G401.6 (cell line): Measurements from ENCODE around the gene HTR1B.

Source experiments
- FAIRE-seq: peaks from 2 replicates; lab custom pipeline; 2012; peaks lifted over from hg19 to GRCh38; lab: Jason Lieb, UNC

The HTR1B gene

GRCh38 chr6:77463308-77463860 lies at the start of gene HTR1B:
HTR1B (minus strand) TSS chr6:77463491; CDS start chr6:77463403, 88 bp downstream.
- FAIRE-seq = no peak

GRCh38 chr6:77512554-77512953 lies 49.3 kb upstream of the HTR1B start:
- no peak for FAIRE-seq

GRCh38 chr6:77511860-77512259 lies 48.6 kb upstream of the HTR1B start:
- FAIRE-seq = no peak

GRCh38 chr6:77502981-77503380 lies 39.7 kb upstream of the HTR1B start:
- FAIRE-seq = no peak

- no peak for FAIRE-seq
These were observed 29.2 kb upstream of the HTR1B start for GRCh38 chr6:77492530-77492929.

- FAIRE-seq = no peak
These were observed 24.6 kb upstream of the HTR1B start for GRCh38 chr6:77487808-77488425.

GRCh38 chr6:77482981-77483380 lies 19.7 kb upstream of the HTR1B start:
- FAIRE-seq = no peak

- no peak for FAIRE-seq
These were observed 11.7 kb upstream of the HTR1B start for GRCh38 chr6:77474973-77475372.

- no peak for FAIRE-seq
These were observed 11.1 kb upstream of the HTR1B start for GRCh38 chr6:77474286-77474956.

- FAIRE-seq = no peak
These were observed 7.7 kb upstream of the HTR1B start for GRCh38 chr6:77470983-77471382.

- no peak for FAIRE-seq
These were observed 5.6 kb upstream of the HTR1B start for GRCh38 chr6:77468939-77469338.

GRCh38 chr6:77466451-77467437 lies 3.5 kb upstream of the HTR1B start:
- FAIRE-seq = no peak

- FAIRE-seq = no peak
These were observed 2.8 kb upstream of the HTR1B start for GRCh38 chr6:77466055-77466450.

- FAIRE-seq = no peak
These were observed 1.2 kb upstream of the HTR1B start for GRCh38 chr6:77464495-77464867.

- no peak for FAIRE-seq
These were observed 687 bp upstream of the HTR1B start for GRCh38 chr6:77463861-77464494.

GRCh38 chr6:77462359-77463307 lies 658 bp downstream of the HTR1B start:
- no peak for FAIRE-seq

GRCh38 chr6:77461796-77462195 lies 1.5 kb downstream of the HTR1B start:
- no peak for FAIRE-seq

GRCh38 chr6:77458421-77458820 lies 4.9 kb downstream of the HTR1B start:
- no peak for FAIRE-seq

GRCh38 chr6:77457720-77458349 lies 5.5 kb downstream of the HTR1B start:
- no peak for FAIRE-seq

GRCh38 chr6:77456531-77457248 lies 6.6 kb downstream of the HTR1B start:
- FAIRE-seq = no peak
